ENCODE data around the gene AGBL1. TPM values are rescaled to one million over a fixed set of nuclear protein-coding genes. Genes with fewer than 3 reads are reported as not detected.
"Not testable (repeated sequence)": the region's sequence is repeated elsewhere in the genome, so short reads cannot be mapped to it uniquely, and the experiment has no call there.

Gene AGBL1
- total RNA-seq, 1 donor from 2014 or later: not detected

DNA sequence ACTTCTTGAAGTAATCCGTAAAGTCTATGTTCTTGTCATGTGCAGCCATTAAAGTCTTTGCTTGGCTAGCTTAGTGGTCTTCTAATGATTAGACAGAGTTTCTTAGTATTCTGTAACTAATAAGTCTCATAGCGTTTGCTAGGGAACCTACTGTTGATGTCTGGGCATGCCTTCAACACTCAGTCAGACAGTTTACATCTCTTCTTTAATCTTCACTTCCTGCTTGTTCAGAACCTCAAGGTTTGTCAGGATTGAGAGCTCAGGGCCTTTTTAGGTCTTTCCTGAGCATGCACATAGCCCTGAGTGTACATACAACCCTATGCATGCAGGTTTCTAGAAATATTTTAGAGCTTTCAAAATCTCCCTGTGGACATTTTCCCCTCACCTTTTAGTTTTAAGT, 426.3 kb downstream of the AGBL1 start:
- DNase-seq (ENCODE audit: low spot score): no peak

DNA sequence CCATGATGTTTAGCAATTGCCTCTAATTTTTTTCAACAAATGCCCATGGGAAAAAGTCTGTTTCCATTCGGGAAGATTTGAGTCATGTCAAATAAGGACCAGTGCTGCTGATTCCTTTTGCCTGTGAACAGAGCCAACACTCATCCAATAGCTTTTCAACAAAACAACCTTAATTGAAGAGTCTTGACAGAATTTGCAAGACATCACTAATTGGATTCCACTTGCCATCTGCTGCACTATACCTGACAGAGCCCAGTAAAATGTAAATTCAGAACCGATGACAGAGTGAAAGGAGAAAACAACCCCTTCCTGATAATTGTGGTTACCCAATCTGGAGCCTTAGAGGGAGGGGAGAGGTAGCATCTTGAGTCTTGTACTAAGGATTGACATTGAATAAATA, 426.7 kb downstream of the AGBL1 start:
- DNase-seq (ENCODE audit: low spot score): no peak

- no peak for DNase-seq (ENCODE audit: low spot score)
Measured at GRCh38 chr15:86515625-86516024, 436.0 kb downstream of the AGBL1 start.

- no peak for DNase-seq (ENCODE audit: low spot score)
Measured at GRCh38 chr15:86522721-86523120, 443.1 kb downstream of the AGBL1 start.

DNA sequence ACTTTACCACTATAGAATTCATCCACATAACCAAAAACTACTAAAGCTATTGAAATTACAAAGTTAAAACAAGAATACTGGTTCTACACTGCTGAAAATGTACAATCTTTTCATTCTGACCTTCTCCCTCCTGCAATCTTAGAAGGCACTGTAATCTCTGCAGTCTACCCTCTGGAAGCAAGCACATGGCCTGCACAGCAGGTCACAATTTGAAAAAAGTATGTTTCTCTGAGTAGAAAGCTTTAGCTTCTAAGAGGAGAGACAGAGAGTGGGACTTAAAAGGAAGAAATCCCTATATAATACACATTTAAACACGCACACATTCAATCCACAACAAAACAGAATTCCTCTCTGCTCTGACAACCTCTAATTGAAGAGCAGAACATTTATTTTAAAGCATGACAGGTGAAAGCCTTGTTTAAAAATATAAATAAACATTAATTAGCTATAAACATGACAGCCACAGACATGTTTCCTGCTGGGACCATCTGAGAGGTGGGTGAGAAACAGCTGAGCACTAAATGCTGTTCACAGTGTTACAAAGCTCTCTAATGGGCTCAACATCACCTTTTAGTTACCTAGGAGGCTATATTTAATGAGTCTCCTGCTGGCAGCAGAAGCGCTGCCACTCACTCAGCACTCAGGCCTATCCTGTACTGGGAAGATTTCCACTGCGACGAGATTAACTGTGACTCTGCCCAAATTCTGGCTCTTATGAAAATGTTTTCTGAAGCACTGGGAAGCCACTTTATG, 447.4 kb downstream of the AGBL1 start:
- DNase-seq (ENCODE audit: low spot score): no peak

GRCh38 chr15:86528094-86528493, 448.4 kb downstream of the AGBL1 start:
- not testable (repeated sequence) for DNase-seq (ENCODE audit: low spot score)

DNA sequence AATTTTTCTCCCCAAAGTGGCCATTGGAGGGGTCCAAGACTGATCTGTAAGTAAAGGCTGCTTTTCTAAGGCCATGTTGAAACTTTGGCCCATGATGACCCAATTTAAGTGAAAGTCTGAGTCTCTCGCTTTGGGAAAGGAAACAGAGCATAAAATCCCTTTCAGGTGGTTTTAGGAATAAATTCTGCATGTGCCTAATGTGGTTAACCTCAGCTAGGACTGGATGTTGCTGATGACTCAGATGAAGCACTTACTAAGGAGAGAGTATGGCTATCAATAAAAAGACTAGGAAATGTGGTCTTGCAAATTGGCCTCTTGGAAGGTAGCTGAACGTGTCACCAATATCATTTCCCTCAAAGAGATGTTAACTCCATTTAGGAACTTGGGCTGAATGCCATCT, 458.5 kb downstream of the AGBL1 start:
- no peak for DNase-seq (ENCODE audit: low spot score)

DNA sequence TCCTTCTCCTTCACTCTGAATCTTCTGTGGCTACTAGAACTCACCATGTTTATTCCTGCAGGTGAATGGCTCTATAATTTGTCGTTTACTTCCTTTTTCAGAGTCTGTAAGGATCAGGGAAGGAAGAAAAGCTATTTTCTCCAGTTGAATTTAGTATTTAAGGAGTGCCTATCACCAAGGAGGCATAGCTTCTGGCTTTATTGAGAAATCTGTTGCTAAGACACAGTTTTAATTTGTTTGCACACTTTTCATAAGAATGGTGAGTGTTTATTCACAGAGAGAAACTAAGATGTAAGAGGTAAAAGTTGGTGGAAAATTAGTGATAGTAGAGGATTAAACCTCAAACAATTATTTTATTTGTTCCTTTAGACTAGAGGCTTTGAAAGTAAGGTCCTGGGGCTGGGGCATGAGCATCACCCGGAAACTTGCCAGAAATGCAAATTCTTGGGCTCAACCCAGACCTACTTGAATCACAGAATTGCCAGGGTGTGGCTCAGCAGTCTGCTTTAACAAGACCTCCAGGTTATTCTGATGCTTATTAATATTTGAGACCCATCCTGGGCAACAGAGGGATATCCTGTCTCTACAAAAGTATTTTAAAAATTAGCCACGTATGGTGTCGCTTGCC, 461.3 kb downstream of the AGBL1 start:
- DNase-seq (ENCODE audit: low spot score): no peak

GRCh38 chr15:86541540-86541939, 461.9 kb downstream of the AGBL1 start:
- no peak for DNase-seq (ENCODE audit: low spot score)

DNA sequence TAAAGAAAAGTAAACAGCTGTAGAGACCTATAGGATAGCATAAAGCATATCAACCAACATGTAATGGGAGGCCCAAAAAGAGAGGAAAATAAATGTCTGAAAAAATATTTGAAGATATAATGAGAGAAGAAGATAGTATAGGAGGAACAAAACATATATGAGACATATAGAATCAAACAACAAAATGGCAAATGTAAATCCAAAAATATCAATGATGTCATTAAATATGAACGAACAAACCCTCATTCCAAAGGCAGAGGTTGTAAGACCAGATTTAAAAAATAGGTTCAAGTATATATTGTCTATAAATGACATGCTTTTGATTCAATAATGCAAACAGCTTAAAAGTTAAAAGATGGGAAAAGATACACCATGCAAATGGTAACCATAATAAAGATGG, 470.4 kb downstream of the AGBL1 start:
- DNase-seq (ENCODE audit: low spot score): no peak

DNA sequence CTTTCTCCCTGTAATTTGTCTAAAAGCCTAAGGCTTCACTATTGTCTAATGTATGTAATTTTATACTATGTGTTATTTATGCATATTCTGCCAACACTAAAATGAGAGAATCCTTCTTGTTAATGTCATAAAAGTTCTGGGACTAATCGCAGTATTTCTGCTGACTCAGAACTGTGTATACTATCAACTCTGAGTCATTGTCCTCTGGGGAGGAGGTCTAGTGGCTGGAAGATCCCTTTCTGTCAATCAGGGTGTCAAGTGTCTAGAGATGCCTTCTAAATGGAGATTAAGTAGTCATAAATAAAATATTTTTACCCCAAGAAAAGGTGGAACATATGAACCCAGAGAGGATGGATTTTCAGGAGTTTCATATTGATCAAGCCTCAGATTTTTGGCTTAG, 473.4 kb downstream of the AGBL1 start:
- no peak for DNase-seq (ENCODE audit: low spot score)

- no peak for DNase-seq (ENCODE audit: low spot score)
Measured at GRCh38 chr15:86555098-86555497, 475.4 kb downstream of the AGBL1 start.

DNA sequence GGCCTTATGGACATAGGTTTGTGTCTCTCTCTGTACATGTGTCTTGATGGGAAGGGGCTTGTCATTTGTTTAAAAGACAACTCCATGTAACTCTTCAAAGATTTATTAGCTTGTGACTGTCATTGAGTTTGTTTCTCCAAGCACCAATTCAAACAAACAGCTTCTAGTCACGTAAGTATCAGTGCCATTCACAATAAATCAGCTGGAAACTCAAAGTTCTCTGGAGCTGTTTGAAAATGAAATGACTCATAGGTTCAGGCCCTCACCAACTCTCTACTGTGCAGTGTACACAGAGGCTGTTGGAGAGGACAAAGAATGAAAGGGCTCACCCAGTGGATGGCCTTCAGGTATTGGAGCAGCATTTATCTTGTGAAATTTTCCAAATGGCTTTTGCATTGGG, 476.3 kb downstream of the AGBL1 start:
- DNase-seq (ENCODE audit: low spot score): no peak

GRCh38 chr15:86556396-86557017, 476.8 kb downstream of the AGBL1 start:
- no peak for DNase-seq (ENCODE audit: low spot score)

DNA sequence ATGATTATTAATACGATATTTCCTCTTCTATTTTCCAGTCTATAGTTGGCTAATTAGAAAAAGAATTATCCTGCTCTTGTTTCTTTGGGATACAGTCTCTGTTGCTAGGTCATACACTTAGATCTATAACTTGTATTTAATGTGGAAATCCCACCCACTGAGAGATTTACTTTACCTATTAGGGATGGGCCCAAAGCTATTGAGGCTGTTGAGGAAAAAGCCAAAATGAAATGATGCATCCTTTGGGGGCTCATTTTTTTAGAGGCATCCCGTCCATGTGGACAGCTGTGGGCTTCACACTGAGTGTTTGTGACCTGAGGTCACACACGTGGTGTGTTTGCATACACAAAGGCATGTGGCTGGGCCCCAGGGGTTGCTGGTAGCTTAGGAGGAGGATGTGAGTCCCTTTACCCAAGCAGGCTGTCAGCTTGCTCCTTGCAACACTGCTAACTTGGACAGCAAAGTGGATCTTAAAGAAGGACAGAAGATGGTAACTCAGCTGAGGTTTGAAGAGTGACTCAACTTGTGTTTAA, 477.4 kb downstream of the AGBL1 start:
- no peak for DNase-seq (ENCODE audit: low spot score)

DNA sequence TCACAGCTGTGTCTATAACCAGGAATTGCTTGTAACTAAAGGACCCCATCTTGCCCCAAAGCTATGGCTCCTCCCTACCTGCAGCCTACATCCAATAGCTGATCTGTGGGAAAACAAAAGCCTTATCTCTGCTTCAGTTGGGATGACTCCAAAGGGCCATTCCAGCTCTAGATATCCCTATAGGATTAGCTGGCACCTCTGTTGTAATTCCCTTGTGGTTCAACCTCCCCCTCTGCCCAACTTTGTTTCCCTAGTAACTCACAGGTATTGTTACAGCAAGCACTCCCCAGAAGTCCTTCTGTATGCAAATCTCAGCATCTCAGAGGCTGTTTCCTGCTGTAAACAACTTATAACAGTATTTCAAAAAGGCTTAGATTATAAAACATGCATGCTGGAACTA, 478.6 kb downstream of the AGBL1 start:
- DNase-seq (ENCODE audit: low spot score): no peak

DNA sequence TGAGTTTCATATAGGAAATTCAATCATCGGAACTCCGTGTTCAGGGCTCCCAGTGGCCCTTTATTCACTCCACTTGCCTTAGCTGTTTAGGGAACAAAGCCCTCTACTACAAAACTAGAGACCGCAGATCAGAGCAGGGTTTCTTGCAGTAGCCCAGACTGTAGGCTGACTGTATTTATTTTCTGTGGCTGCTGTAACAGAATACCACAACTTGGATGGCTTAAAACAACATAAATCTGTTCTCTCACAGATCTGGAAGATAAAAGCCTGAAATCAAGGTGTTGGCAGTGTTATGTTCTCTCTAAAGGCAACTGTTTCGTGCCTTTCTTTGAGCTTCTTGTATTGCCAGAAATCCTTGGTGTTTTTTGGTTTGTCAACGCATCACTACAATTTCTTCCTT, 479.0 kb downstream of the AGBL1 start:
- DNase-seq (ENCODE audit: low spot score): no peak

DNA sequence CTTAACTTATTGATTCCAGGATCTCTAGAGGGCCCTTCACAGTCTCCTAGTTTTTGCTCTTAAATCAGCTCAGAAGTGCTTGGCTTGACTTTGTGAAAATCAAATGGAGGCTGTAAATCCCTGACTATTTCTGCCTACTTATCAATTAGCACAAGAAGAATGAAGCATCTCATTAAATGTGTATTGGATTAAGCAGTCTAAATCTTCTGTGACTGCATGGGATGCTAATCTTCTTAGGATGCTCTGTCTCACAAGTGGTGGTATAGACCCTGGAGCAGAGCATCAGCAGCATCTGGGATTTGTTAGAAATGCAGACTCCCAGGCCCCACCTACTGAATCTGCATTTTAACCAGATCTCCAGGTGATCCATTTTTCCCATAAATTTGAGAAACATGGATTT, 488.7 kb downstream of the AGBL1 start:
- DNase-seq (ENCODE audit: low spot score): no peak

DNA sequence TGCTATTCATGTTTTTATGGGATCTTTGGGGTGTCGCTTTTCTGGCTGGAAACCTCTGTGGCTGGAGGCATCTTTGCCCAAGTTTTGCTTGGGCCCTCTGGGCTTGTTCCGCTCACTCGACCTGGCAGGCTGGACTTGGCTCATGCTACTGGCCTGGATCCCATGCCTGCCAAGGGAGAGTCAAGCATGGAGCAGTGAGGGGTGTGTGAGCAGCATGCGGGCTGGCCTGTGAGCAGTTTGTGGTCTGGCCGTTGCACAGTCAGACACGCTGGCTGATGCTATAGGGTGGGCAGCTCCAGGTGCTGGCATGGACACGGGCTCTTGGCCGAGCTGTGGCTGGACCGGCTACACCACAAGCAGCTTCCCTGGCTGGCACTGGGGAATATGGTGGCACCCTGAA, 491.1 kb downstream of the AGBL1 start:
- no peak for DNase-seq (ENCODE audit: low spot score)

DNA sequence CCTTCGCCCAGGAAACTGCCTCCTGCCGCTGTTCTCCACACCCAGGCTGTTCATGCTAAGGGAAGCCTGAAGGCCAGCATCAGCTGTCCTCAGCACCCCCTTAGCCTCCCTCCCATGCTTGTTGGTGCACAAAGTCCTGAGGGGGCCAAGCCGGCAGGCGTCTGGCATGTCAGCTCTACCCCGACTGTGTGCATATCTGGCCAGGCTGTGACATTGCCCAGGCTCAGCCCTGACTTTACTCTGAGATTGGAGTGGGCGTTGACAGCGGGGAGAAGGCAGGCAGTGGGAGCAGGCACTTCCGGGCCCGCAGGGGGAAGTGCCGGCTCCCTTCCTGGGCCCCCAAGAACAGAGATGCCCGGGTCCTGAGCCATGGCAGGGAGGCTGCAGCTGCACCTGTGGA, 492.2 kb downstream of the AGBL1 start:
- DNase-seq (ENCODE audit: low spot score): no peak

DNA sequence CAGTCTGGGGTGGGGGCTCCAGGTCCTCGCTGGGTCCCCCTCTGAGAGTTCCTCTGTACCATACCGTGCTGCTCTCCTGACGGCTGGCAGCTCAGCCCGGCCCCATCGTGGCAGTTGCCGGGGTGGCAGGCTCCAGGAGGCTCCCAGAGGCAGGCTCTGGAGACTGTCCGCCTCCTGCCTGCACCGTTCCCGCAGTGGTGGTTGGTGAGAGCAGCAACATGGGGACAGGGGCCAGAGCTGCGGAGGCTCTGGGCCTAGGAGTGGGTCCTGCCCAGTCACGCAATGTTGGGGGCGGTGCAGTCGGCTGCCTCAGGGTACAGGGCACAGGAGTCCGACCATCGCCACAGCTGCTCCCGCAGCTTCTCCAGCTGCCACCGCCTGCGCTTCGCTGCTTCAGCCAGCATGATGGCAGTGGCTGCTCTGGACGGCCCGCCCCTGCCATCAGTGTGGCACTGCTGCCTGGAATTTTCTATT, 492.7 kb downstream of the AGBL1 start:
- DNase-seq (ENCODE audit: low spot score): no peak

DNA sequence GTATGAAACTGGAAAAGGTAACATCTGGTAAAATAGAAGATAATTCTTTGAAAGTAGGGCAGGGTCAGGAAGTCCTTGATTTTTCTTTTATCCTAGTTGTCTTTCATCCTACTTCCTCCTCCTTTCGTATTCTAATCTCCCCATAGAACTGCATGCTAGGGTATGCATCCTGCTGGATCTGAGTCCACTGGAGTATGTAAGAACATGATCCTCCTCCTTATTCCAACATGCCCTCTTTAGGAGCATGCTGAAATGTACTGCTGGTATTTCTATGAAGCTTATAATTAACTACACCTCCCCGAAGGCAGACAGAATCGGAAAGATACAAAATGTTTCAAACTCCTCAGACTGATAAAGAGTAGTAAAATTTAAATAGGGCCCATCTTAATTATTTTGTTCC, 493.8 kb downstream of the AGBL1 start:
- no peak for DNase-seq (ENCODE audit: low spot score)

GRCh38 chr15:86588413-86588812, 508.7 kb downstream of the AGBL1 start:
- no peak for DNase-seq (ENCODE audit: low spot score)

Measured in ureter (tissue), 1 donor.